ENCODE results near the gene EFCAB10. TPM values are rescaled to one million over a fixed set of nuclear protein-coding genes. Genes with fewer than 3 reads are reported as not detected.

The EFCAB10 gene
- total RNA-seq, 1 experiment from 2014 or later, result 3.0 TPM

DNA sequence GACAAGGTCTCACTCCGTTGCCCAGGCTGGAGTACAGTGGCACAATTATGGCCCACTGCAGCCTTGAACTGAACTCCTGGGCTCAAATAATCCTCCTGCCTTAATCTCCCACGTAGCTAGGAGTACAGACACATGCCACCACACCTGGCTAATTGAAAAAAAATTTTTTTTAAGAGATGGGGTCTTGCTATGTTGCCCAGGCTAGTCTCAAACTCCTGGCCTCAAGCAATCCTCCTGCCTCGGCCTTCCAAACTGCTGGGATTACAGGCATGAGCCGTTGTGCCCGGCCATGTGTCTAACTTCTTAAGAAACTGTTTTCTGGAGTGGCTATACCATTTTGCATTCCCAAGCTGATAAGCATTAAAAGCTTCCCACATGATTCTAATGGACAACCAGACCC is 9.5 kb upstream of the EFCAB10 start:
- Mint-ChIP-seq H3K27me3 (ENCODE audit: low read depth) (no peaks in the 10 kb centered on the region), H3K27ac (no peak overlapping the region)

DNA sequence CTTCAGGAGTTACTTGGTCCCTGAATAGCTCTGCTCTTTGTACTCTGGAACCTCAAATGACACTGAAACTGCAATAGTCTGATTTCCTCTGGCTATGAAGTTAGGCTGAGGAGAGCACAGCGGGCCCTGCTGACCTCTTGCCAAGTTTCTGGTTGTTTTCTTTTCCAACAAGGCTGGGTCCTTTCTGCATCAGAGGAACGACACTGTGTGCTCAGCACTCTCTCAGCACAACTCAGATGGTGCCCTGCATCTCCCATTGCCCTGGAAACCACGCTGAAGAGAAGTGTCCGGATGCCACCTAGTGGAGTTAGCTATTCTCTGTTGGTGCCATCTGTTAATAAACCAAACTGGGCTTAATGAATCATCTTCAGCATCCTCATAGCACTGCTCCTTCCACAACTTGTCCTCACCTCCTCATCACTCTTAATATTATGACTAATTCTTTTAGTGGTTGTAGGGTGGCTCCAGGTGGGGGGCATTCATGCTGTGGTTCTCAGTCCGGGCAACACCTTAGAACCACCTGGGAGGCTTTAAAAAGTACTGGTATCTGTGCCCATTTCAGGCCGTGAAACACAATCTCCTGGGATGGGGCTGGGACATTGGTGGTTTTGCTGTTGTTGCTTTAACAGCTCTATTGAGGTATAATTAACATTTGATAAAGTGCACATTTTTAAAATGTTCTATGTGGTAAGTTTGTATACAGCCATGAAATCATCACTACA is 8.2 kb upstream of the EFCAB10 start:
- ChIA-PET POLR2A (interaction anchor here (0.7 kb wide), 1 partner anchor 578 kb away, joined by 11 read pairs; no protein-coding TSS in a partner anchor), CTCF (interaction anchor here (0.8 to 1.8 kb wide), 13 partner anchors 8 to 706 kb away, joined by 3 to 14 read pairs (median 4); partner anchors contain the start of genes EFCAB10 and RINT1)
- Mint-ChIP-seq H3K27ac (no peak overlapping the region), H3K27me3 (ENCODE audit: low read depth) (no peaks in the 10 kb centered on the region), H3K36me3 (peaks cover 6% of the 10 kb centered on the region), H3K9me3 (peaks cover 10% of the 10 kb centered on the region), H3K4me1 (peaks cover 13% of the 10 kb centered on the region), H3K4me3 (no peak overlapping the region)
- DNase-seq (ENCODE audit: low spot score), result peak; percentile 66
- ATAC-seq, result peak; percentile 94
- no peak for TF ChIP-seq HMGXB4 (CRISPR knock-in tag; IDR thresholded peaks at IDR 0.05)
- TF ChIP-seq, protein P1, sequence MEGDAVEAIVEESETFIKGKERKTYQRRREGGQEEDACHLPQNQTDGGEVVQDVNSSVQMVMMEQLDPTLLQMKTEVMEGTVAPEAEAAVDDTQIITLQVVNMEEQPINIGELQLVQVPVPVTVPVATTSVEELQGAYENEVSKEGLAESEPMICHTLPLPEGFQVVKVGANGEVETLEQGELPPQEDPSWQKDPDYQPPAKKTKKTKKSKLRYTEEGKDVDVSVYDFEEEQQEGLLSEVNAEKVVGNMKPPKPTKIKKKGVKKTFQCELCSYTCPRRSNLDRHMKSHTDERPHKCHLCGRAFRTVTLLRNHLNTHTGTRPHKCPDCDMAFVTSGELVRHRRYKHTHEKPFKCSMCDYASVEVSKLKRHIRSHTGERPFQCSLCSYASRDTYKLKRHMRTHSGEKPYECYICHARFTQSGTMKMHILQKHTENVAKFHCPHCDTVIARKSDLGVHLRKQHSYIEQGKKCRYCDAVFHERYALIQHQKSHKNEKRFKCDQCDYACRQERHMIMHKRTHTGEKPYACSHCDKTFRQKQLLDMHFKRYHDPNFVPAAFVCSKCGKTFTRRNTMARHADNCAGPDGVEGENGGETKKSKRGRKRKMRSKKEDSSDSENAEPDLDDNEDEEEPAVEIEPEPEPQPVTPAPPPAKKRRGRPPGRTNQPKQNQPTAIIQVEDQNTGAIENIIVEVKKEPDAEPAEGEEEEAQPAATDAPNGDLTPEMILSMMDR (IDR thresholded peaks at IDR 0.05), result peak; percentile 43

More for the DNA sequence above, 9.5 kb upstream of the EFCAB10 start:
- DNase-seq (ENCODE audit: low spot score) (no peak), ATAC-seq (no peak)
- ChIA-PET POLR2A (no interaction called here), CTCF (interaction anchor here (0.7 to 2.2 kb wide), 2 partner anchors 59 to 436 kb away, joined by 5 read pairs; partner anchors contain the start of gene RINT1)
- no peaks in the 10 kb centered on the region for H3K36me3 Mint-ChIP-seq
- no peaks in the 10 kb centered on the region for H3K9me3 Mint-ChIP-seq
- peaks cover 17% of the 10 kb centered on the region for H3K4me1 Mint-ChIP-seq
- no peak overlapping the region for H3K4me3 Mint-ChIP-seq
- TF ChIP-seq IRF2 (CRISPR knock-in tag; IDR thresholded peaks at IDR 0.05; ENCODE audit: borderline replicate concordance, low read depth) (no peak), ZNF121 (CRISPR knock-in tag; IDR thresholded peaks at IDR 0.05) (peak; percentile 79; the same call in 1 of the 2 replicates)

GRCh38 chr7:105587909-105588635 is 6.8 kb upstream of the EFCAB10 start:
- TF ChIP-seq ETV6 (CRISPR knock-in tag; IDR thresholded peaks at IDR 0.05) (no peak), NR2C2 (CRISPR knock-in tag; IDR thresholded peaks at IDR 0.05) (no peak), GTF2I (CRISPR knock-in tag; conservative IDR thresholded peaks at IDR 0.05) (no peak), FOXP1 (CRISPR knock-in tag; IDR thresholded peaks at IDR 0.05; ENCODE audit: borderline replicate concordance) (no peak), SMAD3 (CRISPR knock-in tag; IDR thresholded peaks at IDR 0.05; ENCODE audit: borderline replicate concordance) (no peak), ZNF138 (CRISPR knock-in tag; conservative IDR thresholded peaks at IDR 0.05) (no peak), ZNF423 (CRISPR knock-in tag; IDR thresholded peaks at IDR 0.05) (no peak), TP53 (CRISPR knock-in tag; IDR thresholded peaks at IDR 0.05) (no peak), SP1 (CRISPR knock-in tag; conservative IDR thresholded peaks at IDR 0.05) (no peak)
- TF ChIP-seq, protein P2, sequence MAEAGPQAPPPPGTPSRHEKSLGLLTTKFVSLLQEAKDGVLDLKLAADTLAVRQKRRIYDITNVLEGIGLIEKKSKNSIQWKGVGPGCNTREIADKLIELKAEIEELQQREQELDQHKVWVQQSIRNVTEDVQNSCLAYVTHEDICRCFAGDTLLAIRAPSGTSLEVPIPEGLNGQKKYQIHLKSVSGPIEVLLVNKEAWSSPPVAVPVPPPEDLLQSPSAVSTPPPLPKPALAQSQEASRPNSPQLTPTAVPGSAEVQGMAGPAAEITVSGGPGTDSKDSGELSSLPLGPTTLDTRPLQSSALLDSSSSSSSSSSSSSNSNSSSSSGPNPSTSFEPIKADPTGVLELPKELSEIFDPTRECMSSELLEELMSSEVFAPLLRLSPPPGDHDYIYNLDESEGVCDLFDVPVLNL (CRISPR knock-in tag; IDR thresholded peaks at IDR 0.05; ENCODE audit: borderline replicate concordance, low read depth), result no peak
- TF ChIP-seq, protein P3, sequence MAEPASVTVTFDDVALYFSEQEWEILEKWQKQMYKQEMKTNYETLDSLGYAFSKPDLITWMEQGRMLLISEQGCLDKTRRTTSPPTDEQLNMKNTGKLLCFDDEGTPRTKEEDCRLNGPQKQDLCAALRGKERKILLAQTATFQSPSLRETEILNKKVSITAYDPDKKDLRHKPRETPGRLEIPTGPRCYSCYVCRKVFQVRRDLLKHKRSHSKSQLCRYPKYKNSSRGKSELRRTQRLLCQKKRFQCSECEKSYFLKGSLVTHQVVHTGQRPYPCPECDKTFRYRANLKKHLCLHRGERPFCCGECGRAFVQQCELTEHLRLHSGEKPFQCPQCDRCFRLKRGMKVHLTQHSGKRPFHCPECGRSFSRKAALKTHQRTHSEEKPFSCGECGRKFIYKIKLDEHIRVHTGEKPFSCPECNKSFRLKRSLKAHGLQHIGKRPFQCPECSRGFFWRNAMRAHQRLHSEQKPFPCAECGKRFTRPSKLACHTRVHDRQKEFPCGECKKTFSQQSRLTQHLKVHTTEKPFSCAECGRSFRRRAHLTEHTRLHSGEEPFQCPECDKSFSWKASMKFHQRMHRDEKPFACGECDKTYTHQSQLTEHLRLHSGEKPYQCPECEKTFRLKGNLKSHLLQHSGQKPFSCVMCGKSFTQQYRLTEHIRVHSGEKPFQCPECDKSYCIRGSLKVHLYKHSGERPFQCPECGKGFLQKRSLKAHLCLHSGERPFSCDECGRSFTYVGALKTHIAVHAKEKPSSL (CRISPR knock-in tag; conservative IDR thresholded peaks at IDR 0.05), result no peak
- H3K4me1 Mint-ChIP-seq, result peaks cover 6% of the 10 kb centered on the region
- H3K4me3 Mint-ChIP-seq, result no peak overlapping the region
- ChIA-PET POLR2A (interaction anchor here (0.7 kb wide), 1 partner anchor 71 kb away, joined by 3 read pairs; no protein-coding TSS in a partner anchor), CTCF (interaction anchor here (1.2 to 1.8 kb wide), 3 partner anchors 12 to 56 kb away, joined by 4 to 5 read pairs (median 4); partner anchors contain the start of gene RINT1)
- H3K27ac Mint-ChIP-seq, result no peak overlapping the region
- H3K36me3 Mint-ChIP-seq, result peaks cover 14% of the 10 kb centered on the region
- H3K9me3 Mint-ChIP-seq, result peaks cover 19% of the 10 kb centered on the region
- no peak for ATAC-seq
- no peak for DNase-seq (ENCODE audit: low spot score)
- peaks cover 4% of the 10 kb centered on the region; the same call in 1 of the 2 replicates for H3K27me3 Mint-ChIP-seq (ENCODE audit: low read depth)

Data from WTC11 (cell line).